ENCODE measurements around the gene COMT. TPM values are rescaled to one million over a fixed set of nuclear protein-coding genes. Genes with fewer than 3 reads are reported as not detected.

Gene COMT
- total RNA-seq, 1 experiment from 2014 or later: 109 TPM

- intact Hi-C loops (cut with micrococcal nuclease): no loop called here
These were observed 1.8 kb downstream of the COMT start for GRCh38 chr22:19943082-19944026.

More at GRCh38 chr22:19943082-19944026, 1.8 kb downstream of the COMT start:
- POLR2A ChIA-PET: interaction anchor here (1.6 kb wide), 1 partner anchor 10 kb away, joined by 6 read pairs; no protein-coding TSS in a partner anchor
- no peaks in the 10 kb centered on the region for H4K20me1 ChIP-seq (ENCODE audit: insufficient read depth)
- no peak for ATAC-seq
- TF ChIP-seq ZNF274 (IDR thresholded peaks at IDR 0.05; ENCODE audit: low read depth, low read length) (no peak), CTCF (IDR thresholded peaks at IDR 0.05 in 2 of 3, conservative IDR thresholded peaks at IDR 0.05 in 1 of 3; ENCODE audit: borderline replicate concordance in 1 of 3, insufficient read depth in 1 of 3, low read depth in 2 of 3, low read length in 2 of 3) (peak in 1 of 3 experiments; percentile 16; a peak in 1 of 6 replicates), TCF7L2 (IDR thresholded peaks at IDR 0.05; ENCODE audit: borderline replicate concordance, extremely low read depth, insufficient read depth, insufficient read length) (no peak), REST (IDR thresholded peaks at IDR 0.05; ENCODE audit: low read depth) (no peak), CEBPB (IDR thresholded peaks at IDR 0.05; ENCODE audit: low read depth) (peak; percentile 38; the same call in 1 of the 2 replicates), POLR2A (IDR thresholded peaks at IDR 0.05; ENCODE audit: borderline replicate concordance, extremely low read depth, insufficient read depth, insufficient read length) (no peak), CBX3 (IDR thresholded peaks at IDR 0.05; ENCODE audit: low read depth) (no peak), ATF3 (IDR thresholded peaks at IDR 0.05) (no peak)
- no peaks in the 10 kb centered on the region for H3K9me3 ChIP-seq (ENCODE audit: control insufficient read depth in 1 of 2, insufficient read depth in 1 of 2, low read depth in 1 of 2, low read length in 2 of 2)
- peak overlapping the region; percentile 74 to 80 for H3K4me3 ChIP-seq (replicated peaks in 1 of 2; ENCODE audit: low read depth in 1 of 2, low read length in 2 of 2)
- no peaks in the 10 kb centered on the region for H3K9me2 ChIP-seq (ENCODE audit: insufficient read depth)
- H3K27me3 ChIP-seq (ENCODE audit: insufficient read depth, low read length): no peaks in the 10 kb centered on the region
- H3K27ac ChIP-seq (ENCODE audit: low read depth, low read length): peak overlapping the region; percentile 96
- H3K4me1 ChIP-seq (ENCODE audit: control insufficient read depth in 1 of 2, insufficient read depth in 2 of 2, low read length in 2 of 2): peaks cover 19 to 32% of the 10 kb centered on the region in 2 experiments
- peak overlapping the region; percentile 89 for H3K4me2 ChIP-seq (ENCODE audit: low read length)
- no peak for DNase-seq (ENCODE audit: low read depth, low spot score)
- RAD21 ChIA-PET (ENCODE audit: low non-redundant PET in 1 of 2, low total read pairs in 2 of 2, uncharacterized antibody in 2 of 2, unreplicated experiment in 2 of 2): no interaction called here
- peaks cover 65% of the 10 kb centered on the region for H3K79me2 ChIP-seq (ENCODE audit: insufficient read depth, low read length)
- H2AFZ ChIP-seq (ENCODE audit: low read depth, low read length, poor library complexity, severe bottlenecking): no peak overlapping the region
- H3K9ac ChIP-seq (ENCODE audit: low read length): peak overlapping the region; percentile 98
- peaks cover 0 to 2% of the 10 kb centered on the region in 2 experiments; a peak in 1 of 4 replicates for H3K36me3 ChIP-seq (ENCODE audit: control insufficient read depth in 1 of 2, insufficient read depth in 2 of 2, low read length in 2 of 2)
- CTCF ChIA-PET: interaction anchor here (1.2 to 3.8 kb wide), 2 partner anchors 10 to 213 kb away, joined by 6 to 18 read pairs; no protein-coding TSS in a partner anchor
- BruUV-seq (replicated peaks): no TSS peak
